Activated naive CD4-positive, alpha-beta T cell treated with anti-CD3 and anti-CD28 coated beads, Interleukin-2, amount 10 ng/mL, durations not matched to agents 7 days and 5 days (primary cell): ENCODE measurements around the gene SH3BP5.
A peak's percentile ranks its signal among the peaks of the same experiment; 100 is the strongest.

Experiments used
- CTCF ChIA-PET: fragments of 350-600 bp; sonication (Branson Sonifier 250); formaldehyde crosslinking; loops from one replicate; lab custom pipeline; 2021; ENCODE audit warnings: antibody characterized with exemption; lab: Charles Lee
- DNase-seq: peaks from one replicate; pipeline ENCODE4 v3.0.0-alpha.2; 2020
- H3K27ac Mint-ChIP-seq: one replicate; pipeline ENCODE4 v1.8.0; 2021; ENCODE audit warnings: mild to moderate bottlenecking, moderate library complexity, mixed read lengths
- H3K27me3 Mint-ChIP-seq: one replicate; pipeline ENCODE4 v1.8.0; 2021; ENCODE audit warnings: mild to moderate bottlenecking, mixed read lengths
- H3K36me3 Mint-ChIP-seq: one replicate; pipeline ENCODE4 v1.8.0; 2021; ENCODE audit warnings: mixed read lengths
- H3K4me1 Mint-ChIP-seq: one replicate; pipeline ENCODE4 v1.8.0; 2021; ENCODE audit warnings: mixed read lengths
- H3K4me3 Mint-ChIP-seq: one replicate; pipeline ENCODE4 v1.8.0; 2021; ENCODE audit warnings: mild to moderate bottlenecking, moderate library complexity, mixed read lengths
- H3K9me3 Mint-ChIP-seq: one replicate; pipeline ENCODE4 v1.8.0; 2021; ENCODE audit warnings: mixed read lengths

The SH3BP5 gene

DNA sequence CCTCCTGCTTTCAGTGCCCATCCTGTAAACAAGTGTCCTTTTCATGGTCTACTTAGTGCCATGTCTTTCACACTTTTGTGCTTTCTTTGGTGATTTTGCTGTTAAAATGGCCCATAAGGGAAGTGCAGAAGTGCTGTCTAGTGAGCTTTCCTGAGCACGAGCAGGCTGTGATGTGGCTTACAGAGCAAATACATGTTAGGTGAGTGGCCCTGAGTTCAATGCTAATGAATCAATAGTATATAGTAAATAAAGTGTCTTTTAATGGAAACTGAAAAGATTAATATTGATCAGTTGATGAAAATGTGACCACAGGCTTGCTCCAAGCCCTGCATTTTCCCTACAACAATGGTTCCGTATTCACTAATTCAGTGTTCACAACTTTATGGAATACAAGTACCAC lies 5.7 kb downstream of the SH3BP5 start:
- Mint-ChIP-seq H3K4me1 (peaks cover 78% of the 10 kb centered on the region), H3K27me3 (peaks cover 5% of the 10 kb centered on the region), H3K36me3 (peaks cover 78% of the 10 kb centered on the region), H3K27ac (no peak overlapping the region), H3K4me3 (no peak overlapping the region), H3K9me3 (no peaks in the 10 kb centered on the region)
- CTCF ChIA-PET = interaction anchor here (12.6 kb wide), 1 partner anchor 57 kb away, joined by 182 read pairs; no protein-coding TSS in a partner anchor
- DNase-seq = no peak

DNA sequence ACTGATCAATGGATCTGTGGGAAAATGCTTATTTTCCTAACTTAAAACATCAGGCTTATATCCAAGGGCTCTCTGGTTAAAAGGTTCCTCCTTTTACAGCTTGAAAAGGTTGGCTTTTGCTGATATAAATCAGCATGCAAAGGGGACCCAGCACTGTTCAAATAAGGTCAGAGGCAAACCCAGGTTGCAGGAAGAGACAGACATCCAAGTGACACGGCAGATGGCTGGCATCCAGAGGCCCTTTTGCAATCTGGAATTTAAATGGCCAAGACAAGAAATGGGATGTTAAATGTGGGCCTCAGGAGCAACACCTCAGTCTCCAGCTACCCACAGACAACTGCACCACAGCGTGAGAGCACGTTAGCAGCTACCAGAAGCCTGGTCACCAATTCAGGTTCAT lies 6.3 kb downstream of the SH3BP5 start:
- Mint-ChIP-seq H3K27me3 (no peaks in the 10 kb centered on the region), H3K4me1 (peaks cover 79% of the 10 kb centered on the region), H3K9me3 (no peaks in the 10 kb centered on the region), H3K36me3 (peaks cover 79% of the 10 kb centered on the region), H3K4me3 (no peak overlapping the region), H3K27ac (no peak overlapping the region)
- CTCF ChIA-PET = interaction anchor here (1.3 to 12.6 kb wide), 4 partner anchors 9 to 231 kb away, joined by 3 to 182 read pairs (median 4); no protein-coding TSS in a partner anchor
- DNase-seq = no peak

DNA sequence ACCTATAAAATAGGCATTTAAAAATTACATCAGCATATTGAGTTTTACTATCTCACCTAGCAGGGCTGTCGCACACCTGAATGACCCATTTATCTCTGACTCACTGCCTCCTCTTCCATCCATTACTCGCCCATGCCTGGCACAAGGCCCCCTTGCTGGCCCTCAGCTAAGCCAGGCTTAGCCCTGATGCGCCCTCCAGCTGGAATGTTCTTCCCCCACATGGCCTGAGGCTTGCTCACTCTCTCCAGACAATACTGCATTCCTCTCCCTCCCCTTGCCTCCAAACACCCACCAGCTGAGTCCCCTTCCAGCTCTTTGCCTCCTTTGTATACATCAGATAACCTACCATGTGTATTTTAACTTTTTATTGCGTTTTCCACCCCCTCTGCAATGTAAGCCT lies 7.2 kb downstream of the SH3BP5 start:
- Mint-ChIP-seq H3K27me3 (no peaks in the 10 kb centered on the region), H3K27ac (peak overlapping the region; percentile 13), H3K4me1 (peaks cover 78% of the 10 kb centered on the region), H3K4me3 (no peak overlapping the region), H3K9me3 (no peaks in the 10 kb centered on the region), H3K36me3 (peaks cover 73% of the 10 kb centered on the region)
- no peak for DNase-seq
- CTCF ChIA-PET = interaction anchor here (1.3 to 1.5 kb wide), 3 partner anchors 9 to 231 kb away, joined by 3 to 5 read pairs (median 4); no protein-coding TSS in a partner anchor

DNA sequence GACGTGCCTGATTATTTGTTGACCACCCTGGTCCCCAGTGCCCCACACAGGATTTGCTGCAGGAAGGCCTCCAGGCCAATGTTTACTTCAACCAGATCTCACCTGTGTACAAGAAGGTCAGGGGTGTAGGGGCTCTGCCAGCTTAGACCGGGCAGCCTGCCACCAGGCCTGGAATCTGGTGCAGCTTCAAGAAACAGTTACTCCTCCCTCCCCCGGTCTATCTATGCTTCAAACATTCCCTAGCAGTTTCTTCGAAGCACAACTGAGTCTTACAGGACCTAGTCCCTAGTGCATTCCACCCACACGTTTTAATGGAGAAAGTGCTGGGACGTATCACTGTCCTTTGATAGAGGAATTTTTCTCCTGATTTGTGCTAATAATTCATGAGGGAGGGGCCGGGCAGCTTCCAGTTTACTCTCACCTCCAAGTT lies 8.0 kb downstream of the SH3BP5 start:
- H3K36me3 Mint-ChIP-seq = peaks cover 70% of the 10 kb centered on the region
- H3K27me3 Mint-ChIP-seq = no peaks in the 10 kb centered on the region
- H3K9me3 Mint-ChIP-seq = no peaks in the 10 kb centered on the region
- DNase-seq = no peak
- CTCF ChIA-PET = interaction anchor here (1.6 kb wide), 1 partner anchor 8 kb away, joined by 4 read pairs; the partner anchor contains the start of gene SH3BP5
- H3K4me3 Mint-ChIP-seq = no peak overlapping the region
- peaks cover 78% of the 10 kb centered on the region for H3K4me1 Mint-ChIP-seq
- no peak overlapping the region for H3K27ac Mint-ChIP-seq

DNA sequence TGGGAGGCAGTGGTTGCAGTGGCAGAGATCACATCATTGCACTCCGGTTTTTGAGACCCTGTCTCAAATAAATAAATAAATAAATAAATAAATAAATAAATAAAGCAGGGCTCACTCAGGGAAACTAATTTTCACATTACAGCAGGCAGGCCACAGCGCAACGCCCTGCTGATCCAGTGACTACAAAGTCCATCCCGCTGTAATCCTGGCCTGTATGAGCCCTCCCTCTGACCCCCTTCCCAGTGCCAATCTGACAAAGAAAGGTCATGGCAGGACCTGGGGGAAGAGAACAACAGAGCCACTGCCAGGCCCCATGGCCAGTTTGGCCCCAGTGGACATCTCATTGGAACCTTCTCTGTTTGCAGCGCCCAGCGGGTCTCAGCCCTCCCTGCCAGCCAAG lies 9.3 kb downstream of the SH3BP5 start:
- H3K27me3 Mint-ChIP-seq = no peaks in the 10 kb centered on the region
- H3K9me3 Mint-ChIP-seq = no peaks in the 10 kb centered on the region
- H3K27ac Mint-ChIP-seq = no peak overlapping the region
- no peak overlapping the region for H3K4me3 Mint-ChIP-seq
- no peak for DNase-seq
- CTCF ChIA-PET = interaction anchor here (0.8 to 1.6 kb wide), 3 partner anchors 10 to 25 kb away, joined by 3 to 4 read pairs (median 4); partner anchors contain the start of gene SH3BP5
- peaks cover 59% of the 10 kb centered on the region for H3K36me3 Mint-ChIP-seq
- peaks cover 71% of the 10 kb centered on the region for H3K4me1 Mint-ChIP-seq

DNA sequence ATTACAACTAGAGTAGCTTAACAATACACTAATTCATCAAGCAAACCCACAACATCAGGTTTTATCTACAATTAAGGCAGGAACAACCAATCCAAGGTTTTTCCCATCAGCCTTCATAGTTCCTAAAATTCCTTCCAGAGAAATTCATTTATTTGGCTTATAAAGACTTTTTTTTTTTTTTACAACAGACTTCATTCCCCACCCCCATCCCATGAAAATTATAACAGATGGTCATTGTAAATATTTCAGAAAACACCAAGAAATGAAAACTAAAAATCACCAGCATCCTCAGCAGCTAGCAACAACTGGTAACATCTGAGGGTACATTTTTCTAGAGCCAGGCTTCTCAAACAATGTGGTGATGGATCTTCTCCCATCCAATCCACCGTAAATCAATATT lies 11.0 kb downstream of the SH3BP5 start:
- peaks cover 67% of the 10 kb centered on the region for H3K4me1 Mint-ChIP-seq
- H3K36me3 Mint-ChIP-seq = peaks cover 49% of the 10 kb centered on the region
- no peaks in the 10 kb centered on the region for H3K27me3 Mint-ChIP-seq
- CTCF ChIA-PET = interaction anchor here (2.3 to 2.8 kb wide), 2 partner anchors 8 to 53 kb away, joined by 9 to 10 read pairs; no protein-coding TSS in a partner anchor
- DNase-seq = no peak
- H3K27ac Mint-ChIP-seq = no peak overlapping the region
- no peak overlapping the region for H3K4me3 Mint-ChIP-seq
- H3K9me3 Mint-ChIP-seq = no peaks in the 10 kb centered on the region

DNA sequence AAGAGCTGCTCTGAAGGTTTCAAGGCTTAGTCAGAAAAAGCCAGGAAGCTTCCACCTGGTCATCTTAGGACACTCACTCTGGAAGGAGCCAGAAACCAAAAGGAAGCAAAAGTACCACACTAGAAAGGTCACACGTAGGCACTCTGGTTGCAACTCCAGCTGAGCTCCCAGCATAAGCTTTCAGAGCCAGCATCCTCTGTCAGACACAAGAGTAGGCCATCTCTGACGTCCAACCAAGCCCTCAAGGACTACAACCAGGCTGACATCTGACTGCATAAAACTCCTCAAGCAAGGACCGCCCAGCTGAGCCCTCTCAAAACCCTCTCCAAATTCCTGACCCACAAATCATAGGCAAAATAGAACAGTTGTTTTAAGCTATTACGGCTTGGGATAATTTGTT lies 12.8 kb downstream of the SH3BP5 start:
- no peaks in the 10 kb centered on the region for H3K9me3 Mint-ChIP-seq
- no peaks in the 10 kb centered on the region for H3K27me3 Mint-ChIP-seq
- DNase-seq = no peak
- no peak overlapping the region for H3K4me3 Mint-ChIP-seq
- no peak overlapping the region for H3K27ac Mint-ChIP-seq
- H3K4me1 Mint-ChIP-seq = peaks cover 63% of the 10 kb centered on the region
- H3K36me3 Mint-ChIP-seq = peaks cover 33% of the 10 kb centered on the region
- CTCF ChIA-PET = interaction anchor here (0.9 to 2.8 kb wide), 6 partner anchors 9 to 51 kb away, joined by 3 to 10 read pairs (median 7); partner anchors contain the start of gene SH3BP5

DNA sequence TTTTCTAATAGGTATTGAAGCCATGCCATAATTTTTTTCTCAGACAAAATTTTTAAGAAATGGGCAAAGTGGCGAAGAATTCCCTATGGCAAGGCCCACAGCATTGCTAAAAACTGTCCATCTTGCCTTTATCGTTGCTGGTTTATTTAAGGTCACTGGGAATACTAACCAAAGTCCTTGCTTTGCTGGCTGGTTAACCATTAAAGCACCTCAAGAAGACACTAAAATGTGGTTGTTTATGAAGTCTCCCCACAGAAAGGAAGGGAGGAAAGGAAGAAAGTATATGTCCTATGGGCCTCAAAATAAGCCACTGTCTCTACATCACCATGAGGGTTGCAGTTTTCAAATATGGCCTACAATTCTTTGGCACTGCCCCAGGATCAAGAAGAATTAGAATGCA lies 13.2 kb downstream of the SH3BP5 start:
- Mint-ChIP-seq H3K4me1 (peaks cover 64% of the 10 kb centered on the region), H3K9me3 (no peaks in the 10 kb centered on the region), H3K36me3 (peaks cover 33% of the 10 kb centered on the region), H3K27ac (no peak overlapping the region), H3K27me3 (no peaks in the 10 kb centered on the region), H3K4me3 (no peak overlapping the region)
- CTCF ChIA-PET = interaction anchor here (0.9 to 2.8 kb wide), 3 partner anchors 10 to 14 kb away, joined by 3 to 10 read pairs (median 8); partner anchors contain the start of gene SH3BP5
- DNase-seq = no peak

DNA sequence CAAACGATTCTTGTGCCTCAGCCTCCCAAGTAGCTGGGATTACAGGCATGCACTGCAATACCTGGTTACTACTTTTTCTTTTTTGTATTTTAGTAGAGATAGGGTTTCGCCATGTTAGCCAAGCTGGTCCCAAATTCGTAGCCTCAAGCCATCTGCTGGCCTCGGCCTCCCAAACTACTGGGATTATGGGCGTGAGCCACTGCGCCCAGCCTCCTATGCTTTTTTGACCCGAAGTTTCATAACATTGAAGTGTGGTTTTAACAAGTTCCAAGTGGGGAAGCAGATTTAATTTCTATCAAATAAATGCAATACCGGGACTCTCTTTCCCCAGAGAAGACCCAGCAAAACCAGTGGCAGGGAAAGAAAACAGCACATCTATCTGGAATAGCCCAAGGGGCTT lies 13.7 kb downstream of the SH3BP5 start:
- H3K27me3 Mint-ChIP-seq = no peaks in the 10 kb centered on the region
- H3K4me1 Mint-ChIP-seq = peaks cover 64% of the 10 kb centered on the region
- H3K9me3 Mint-ChIP-seq = no peaks in the 10 kb centered on the region
- no peak overlapping the region for H3K4me3 Mint-ChIP-seq
- CTCF ChIA-PET = interaction anchor here (2.8 kb wide), 1 partner anchor 11 kb away, joined by 10 read pairs; no protein-coding TSS in a partner anchor
- peaks cover 29% of the 10 kb centered on the region for H3K36me3 Mint-ChIP-seq
- no peak overlapping the region for H3K27ac Mint-ChIP-seq
- DNase-seq = no peak

DNA sequence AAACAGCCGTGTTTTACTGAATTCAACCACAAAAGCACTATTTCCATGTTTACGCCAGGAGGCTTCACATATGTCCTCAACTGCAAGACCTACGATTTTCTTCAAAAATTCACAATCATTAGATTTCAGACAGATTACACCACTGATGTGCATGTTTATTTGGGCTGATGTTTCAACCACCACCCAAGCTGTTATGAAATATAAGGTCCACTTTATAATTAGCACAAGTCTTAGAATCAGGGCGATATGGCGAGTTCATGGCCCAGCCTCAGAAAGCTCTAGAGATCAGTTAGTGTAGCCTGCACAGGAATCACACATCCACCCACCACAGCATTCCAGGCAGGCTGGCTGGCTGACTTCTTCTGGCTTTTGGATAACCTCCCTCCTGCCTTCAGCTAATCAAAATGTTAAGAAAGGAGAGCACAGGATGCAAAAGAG lies 15.4 kb downstream of the SH3BP5 start:
- DNase-seq = no peak
- Mint-ChIP-seq H3K4me1 (peaks cover 73% of the 10 kb centered on the region), H3K27ac (no peak overlapping the region), H3K9me3 (no peaks in the 10 kb centered on the region), H3K4me3 (no peak overlapping the region), H3K36me3 (peaks cover 26% of the 10 kb centered on the region), H3K27me3 (no peaks in the 10 kb centered on the region)
- CTCF ChIA-PET = interaction anchor here (0.8 to 1.8 kb wide), 4 partner anchors 11 to 88 kb away, joined by 3 to 5 read pairs (median 4); no protein-coding TSS in a partner anchor

DNA sequence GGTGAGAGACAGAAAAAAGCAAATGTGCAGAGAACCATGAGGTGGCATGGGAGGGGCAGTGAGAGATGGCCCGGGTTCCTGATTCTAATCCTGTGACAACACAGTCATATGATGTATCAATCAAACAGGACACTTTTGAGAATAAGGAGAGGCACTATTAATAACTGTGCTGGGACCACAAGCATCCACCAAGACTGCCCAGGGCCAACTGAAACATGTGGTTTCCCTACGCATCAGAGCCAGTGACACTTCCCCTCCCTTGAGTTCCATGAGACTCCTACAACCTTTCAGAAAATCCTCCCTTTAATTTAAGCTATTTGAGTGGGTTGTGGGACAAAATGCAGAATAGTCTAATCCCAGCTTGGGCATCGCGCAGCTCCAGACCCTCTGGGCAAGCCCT lies 17.4 kb downstream of the SH3BP5 start:
- CTCF ChIA-PET = interaction anchor here (0.9 to 1.0 kb wide), 3 partner anchors 11 to 90 kb away, joined by 3 read pairs; no protein-coding TSS in a partner anchor
- Mint-ChIP-seq H3K27ac (no peak overlapping the region), H3K27me3 (no peaks in the 10 kb centered on the region), H3K4me3 (no peak overlapping the region), H3K4me1 (peaks cover 75% of the 10 kb centered on the region), H3K9me3 (no peaks in the 10 kb centered on the region), H3K36me3 (peaks cover 29% of the 10 kb centered on the region)
- DNase-seq = no peak

DNA sequence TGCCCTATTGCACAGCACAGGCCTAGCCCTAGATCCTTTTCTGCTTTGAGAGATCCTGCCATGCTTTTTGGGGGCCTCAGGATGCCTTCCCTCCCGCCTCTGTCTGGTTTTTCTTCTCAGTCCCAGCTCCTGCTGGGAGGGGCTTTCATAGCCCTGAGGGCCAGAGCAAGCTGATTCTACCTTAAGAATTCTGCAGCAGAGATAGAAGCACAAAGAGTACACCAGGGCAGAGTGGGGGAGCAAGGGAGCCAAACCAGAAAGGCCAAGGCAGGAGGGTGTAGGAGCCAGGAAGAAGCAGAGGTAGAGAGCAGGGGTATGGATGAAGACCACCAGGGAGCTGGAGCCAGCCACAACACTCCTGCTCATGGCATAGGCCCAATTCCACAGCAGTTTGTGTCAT lies 18.1 kb downstream of the SH3BP5 start:
- H3K36me3 Mint-ChIP-seq = peaks cover 28% of the 10 kb centered on the region
- H3K4me1 Mint-ChIP-seq = peaks cover 75% of the 10 kb centered on the region
- CTCF ChIA-PET = interaction anchor here (0.9 to 1.2 kb wide), 3 partner anchors 13 to 65 kb away, joined by 3 read pairs; no protein-coding TSS in a partner anchor
- no peak for DNase-seq
- H3K27me3 Mint-ChIP-seq = no peaks in the 10 kb centered on the region
- no peak overlapping the region for H3K4me3 Mint-ChIP-seq
- no peak overlapping the region for H3K27ac Mint-ChIP-seq
- H3K9me3 Mint-ChIP-seq = no peaks in the 10 kb centered on the region

DNA sequence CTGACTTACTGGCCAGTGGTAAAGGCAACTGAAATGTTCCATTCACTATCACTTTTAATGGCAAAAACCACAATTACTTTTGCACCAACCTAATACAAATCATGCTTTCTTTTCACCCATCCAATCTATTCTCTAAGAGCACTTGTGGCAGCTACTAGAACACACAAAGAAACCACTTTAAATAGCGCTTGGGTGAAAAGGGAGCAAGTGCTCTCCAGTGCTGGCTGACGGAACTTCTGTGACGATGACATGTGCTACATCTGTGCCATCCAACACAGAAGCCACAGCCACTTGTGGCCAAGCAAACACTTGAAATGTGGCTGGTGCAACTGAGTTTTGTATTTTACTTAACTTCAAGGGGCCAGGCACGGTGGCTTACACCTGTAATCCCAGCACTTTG lies 18.9 kb downstream of the SH3BP5 start:
- CTCF ChIA-PET = interaction anchor here (1.2 kb wide), 1 partner anchor 14 kb away, joined by 3 read pairs; no protein-coding TSS in a partner anchor
- Mint-ChIP-seq H3K27ac (no peak overlapping the region), H3K36me3 (peaks cover 33% of the 10 kb centered on the region), H3K4me3 (no peak overlapping the region), H3K9me3 (no peaks in the 10 kb centered on the region), H3K4me1 (peaks cover 79% of the 10 kb centered on the region), H3K27me3 (no peaks in the 10 kb centered on the region)
- DNase-seq = no peak

DNA sequence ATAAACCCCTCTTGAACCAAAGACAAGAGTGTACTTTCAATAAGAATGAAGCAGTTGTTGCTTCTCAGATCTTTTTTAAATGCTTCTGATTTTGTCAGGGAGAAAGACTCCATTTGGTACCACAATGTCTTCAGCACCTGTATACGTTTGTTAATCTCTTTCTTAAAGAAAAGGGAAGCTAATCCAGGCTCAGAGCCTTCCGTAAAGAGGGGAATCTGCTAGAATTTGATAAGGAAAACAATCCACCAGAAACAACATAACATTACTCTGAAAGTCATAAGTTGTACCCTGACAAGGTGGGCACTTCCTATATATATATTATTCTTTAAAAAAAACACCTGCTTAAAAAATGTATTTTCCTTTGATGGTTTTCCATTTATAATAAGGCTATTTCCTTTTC lies 19.8 kb downstream of the SH3BP5 start:
- Mint-ChIP-seq H3K36me3 (peaks cover 38% of the 10 kb centered on the region), H3K27ac (no peak overlapping the region), H3K4me1 (peaks cover 80% of the 10 kb centered on the region), H3K4me3 (no peak overlapping the region), H3K9me3 (no peaks in the 10 kb centered on the region), H3K27me3 (no peaks in the 10 kb centered on the region)
- CTCF ChIA-PET = interaction anchor here (1.2 to 1.3 kb wide), 2 partner anchors 18 to 21 kb away, joined by 3 read pairs; no protein-coding TSS in a partner anchor
- no peak for DNase-seq
